ENCODE measurements around the gene ARL13B.
A peak's percentile ranks its signal among the peaks of the same experiment; 100 is the strongest.
"Not testable (repeated sequence)": the region's sequence is repeated elsewhere in the genome, so short reads cannot be mapped to it uniquely, and the experiment has no call there.

Gene ARL13B

GRCh38 chr3:94001827-94002495 is 22.0 kb downstream of the ARL13B start:
- no peak for DNase-seq

GRCh38 chr3:94004301-94004910 is 24.5 kb downstream of the ARL13B start:
- peak; percentile 5 for DNase-seq

DNA sequence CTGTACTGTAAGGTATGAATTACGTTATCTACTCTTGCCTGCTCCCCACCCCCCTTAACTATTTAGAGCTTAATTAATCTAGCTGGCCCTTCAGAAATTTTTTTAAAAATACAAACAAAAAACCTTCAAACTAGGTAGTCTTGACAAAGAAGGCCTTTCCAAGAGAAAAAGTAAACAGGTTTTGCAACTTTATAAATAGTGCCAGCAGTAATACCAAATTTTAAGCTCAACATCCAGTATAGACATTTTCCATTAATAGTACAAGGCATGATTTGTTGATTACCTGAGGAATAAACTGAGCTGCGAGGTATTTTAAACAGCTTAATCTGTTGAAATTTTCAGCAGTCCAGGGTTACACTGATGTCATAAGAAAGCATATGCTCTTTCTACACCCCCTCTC is 28.3 kb downstream of the ARL13B start:
- DNase-seq = no peak

GRCh38 chr3:94009608-94010007 is 29.7 kb downstream of the ARL13B start:
- DNase-seq = no peak

- DNase-seq = no peak
These were observed 31.3 kb downstream of the ARL13B start for GRCh38 chr3:94011233-94011711.

DNA sequence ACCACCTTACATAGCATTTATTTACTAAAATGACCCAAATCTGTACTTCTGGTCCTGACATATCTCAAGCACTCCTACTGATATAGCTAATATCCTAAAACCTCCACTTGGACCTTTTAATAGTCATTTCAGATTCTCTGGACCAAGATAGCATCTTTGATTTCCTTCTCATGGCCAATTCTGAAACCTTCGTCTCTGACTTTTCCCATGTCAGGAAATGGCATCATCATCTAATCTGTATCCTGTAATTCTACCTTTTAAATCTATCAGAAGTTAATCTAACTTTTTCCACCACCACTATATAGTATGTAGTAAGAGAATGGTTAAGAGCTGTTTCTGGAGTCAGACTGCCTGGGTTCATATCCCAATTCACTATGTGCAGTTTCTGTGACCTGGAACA is 32.2 kb downstream of the ARL13B start:
- DNase-seq = no peak

DNA sequence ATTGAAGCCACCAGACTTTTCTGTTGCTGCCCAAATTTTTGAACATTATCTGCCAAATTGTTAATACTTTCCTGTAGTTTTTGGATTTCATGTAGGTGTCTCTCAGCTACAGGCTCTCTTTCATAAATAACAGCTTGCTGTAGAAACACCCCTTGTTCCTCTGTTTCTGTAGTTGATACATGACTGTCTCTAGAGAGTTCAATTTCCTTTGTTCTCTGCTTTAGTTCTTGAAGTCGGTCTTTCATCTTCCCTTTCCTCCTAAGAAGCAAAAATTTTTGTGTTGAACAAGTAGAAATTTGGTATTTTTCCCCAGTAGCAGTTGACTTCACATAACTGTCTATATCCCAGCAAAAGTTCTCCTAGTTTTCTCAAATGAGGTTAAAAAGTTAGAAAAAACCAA is 35.1 kb downstream of the ARL13B start:
- DNase-seq = no peak

DNA sequence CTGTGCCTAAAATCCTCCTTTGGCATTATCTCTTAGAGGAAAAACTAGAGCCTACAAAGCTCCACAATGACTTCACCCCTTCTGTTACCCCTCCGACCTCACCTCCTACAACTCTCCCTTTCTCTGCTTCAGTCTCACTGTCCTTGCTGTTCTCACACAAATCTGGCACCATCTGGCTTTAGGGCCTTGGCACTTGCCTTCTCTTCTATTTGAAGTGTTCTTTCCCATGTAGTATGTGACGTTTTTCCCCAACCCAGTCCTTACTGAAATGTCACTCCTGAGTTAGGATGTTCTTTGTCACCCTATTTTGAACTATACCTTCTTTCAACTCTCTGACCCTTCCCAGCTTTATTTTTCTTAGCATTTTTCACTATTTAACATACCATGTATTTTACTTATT is 39.7 kb downstream of the ARL13B start:
- no peak for DNase-seq

DNA sequence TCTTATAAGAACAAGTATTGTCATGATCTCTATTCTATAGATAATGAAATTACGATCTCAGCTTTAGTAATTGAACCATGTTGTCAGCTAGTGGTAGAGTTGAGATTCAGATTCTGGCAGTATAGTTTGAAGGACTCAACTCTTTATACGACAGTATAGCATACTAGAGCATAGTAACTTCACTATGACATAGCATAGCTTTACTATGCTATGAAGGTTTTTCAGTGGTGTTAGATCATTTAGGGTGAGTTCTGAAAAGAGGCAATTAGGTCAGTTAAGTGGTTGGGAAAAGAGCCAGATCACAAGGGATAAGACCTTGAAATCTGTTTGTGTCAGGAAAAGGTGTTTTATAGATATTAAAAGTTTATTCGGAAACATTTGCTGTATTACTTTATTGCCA is 40.3 kb downstream of the ARL13B start:
- no peak for DNase-seq

- no peak for DNase-seq
These were observed 44.4 kb downstream of the ARL13B start for GRCh38 chr3:94024385-94024784.

GRCh38 chr3:94026623-94027022 is 46.7 kb downstream of the ARL13B start:
- DNase-seq = no peak

DNA sequence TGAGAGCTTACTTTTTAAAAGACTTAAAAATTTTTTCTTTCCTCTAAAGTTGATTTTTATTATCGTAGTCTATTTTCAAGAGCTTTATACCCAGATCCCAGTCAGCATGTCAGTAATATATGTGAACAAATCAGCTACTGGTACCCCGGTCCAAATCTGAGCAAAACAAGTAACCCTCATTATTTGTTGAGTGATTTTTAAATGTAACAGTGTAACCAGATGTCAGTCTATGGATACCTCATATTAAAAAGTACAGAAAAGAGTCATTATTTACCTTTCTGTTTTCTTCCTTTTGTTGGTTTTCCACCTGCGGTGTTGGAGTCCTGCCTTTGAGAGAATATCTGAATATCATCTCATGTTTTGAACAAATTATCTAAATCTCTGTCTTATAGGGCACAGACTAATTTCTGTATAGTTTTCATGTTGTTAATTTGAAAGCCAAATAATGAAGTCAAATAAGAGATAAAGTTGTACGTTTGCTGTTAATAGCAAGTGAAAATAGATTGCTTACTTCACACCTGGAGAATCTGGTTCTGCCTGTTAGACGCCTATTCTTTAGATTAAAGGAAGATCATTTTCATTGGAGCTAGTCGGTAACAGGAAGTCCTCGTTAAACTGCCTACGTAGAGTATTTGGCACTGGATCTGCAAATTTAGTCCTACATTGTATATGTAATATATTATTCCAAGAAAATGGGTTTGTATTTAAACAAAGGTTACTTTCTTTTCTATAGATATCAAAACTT is 48.3 kb downstream of the ARL13B start, which contains the start of gene STX19:
STX19 (minus strand) TSS at position 505 of the 745 bp plus-strand sequence. CDS start 13,328 bp downstream, outside the sequence.
- DNase-seq = no peak

GRCh38 chr3:94036909-94037507 is 57.1 kb downstream of the ARL13B start:
- peak; percentile 5 for DNase-seq

- DNase-seq = no peak
These were observed 63.3 kb downstream of the ARL13B start for GRCh38 chr3:94043285-94043684.

- not testable (repeated sequence) for DNase-seq
These were observed 64.4 kb downstream of the ARL13B start for GRCh38 chr3:94044100-94044936.

DNA sequence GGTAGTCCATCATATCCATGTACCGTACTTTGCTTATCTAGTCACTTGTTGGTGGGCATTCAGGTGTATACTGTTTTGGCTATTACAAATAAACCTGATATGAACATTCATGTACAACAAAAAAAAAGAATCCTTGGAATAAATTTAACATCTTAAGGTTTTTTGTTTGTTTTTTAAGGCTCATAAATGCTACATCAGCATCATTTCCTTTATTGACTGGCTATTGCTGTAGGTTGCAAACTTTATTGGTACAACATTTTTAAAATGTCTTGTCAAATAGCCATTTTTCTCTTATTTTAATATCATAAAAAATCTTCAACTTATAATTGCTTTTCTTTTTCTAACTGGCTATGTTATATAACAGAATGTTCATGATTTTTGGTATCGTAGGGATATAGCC is 66.6 kb downstream of the ARL13B start:
- no peak for DNase-seq

- no peak for DNase-seq
These were observed 69.3 kb downstream of the ARL13B start for GRCh38 chr3:94049267-94049666.

DNA sequence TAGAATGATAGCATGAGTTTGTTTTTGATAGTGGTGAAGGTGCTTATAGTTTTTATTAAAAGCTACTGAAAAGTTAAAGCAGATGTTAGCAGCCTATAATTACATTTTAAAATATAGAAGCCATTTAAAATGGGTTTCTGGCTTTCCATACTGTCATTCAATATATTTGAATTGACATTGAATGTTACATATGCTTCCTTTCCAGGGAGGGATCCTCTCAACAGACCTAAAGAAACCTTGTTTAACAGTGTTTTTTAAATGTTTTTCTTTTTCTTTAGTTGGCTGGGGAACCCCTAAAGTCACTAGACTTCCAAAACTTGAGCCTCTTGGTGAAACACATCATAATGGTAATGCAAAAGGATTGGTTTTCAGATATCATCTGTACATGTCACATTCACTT is 70.6 kb downstream of the ARL13B start:
- no peak for DNase-seq

DNA sequence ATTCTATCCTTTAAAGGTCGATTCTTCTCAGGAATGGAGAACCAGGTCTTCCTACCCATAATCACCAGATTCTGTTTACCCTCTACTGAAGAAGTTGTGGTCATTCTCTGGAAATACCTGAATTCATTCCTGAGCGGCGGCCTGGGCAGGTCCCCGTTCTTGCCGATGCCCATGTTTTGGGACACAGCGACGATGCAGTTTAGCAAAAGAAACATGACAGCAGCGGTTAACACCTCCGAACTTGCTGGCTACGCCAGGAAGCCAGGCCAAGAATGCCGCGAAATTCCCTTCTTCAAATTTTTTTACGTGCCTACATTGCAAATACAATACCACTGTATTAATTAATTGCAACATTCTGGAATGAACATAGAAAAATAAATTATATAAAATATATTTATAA is 81.3 kb downstream of the ARL13B start:
- no peak for DNase-seq

GRCh38 chr3:94062513-94063404 is 82.8 kb downstream of the ARL13B start, which contains the start of the genes DHFR2 and NSUN3:
Gene DHFR2 (minus strand): TSS chr3:94062916. CDS start chr3:94061511, 1,405 bp downstream.
Gene NSUN3 (plus strand): TSS chr3:94063061. CDS start chr3:94063127, 66 bp downstream.
- DNase-seq = peak; percentile 87

DNA sequence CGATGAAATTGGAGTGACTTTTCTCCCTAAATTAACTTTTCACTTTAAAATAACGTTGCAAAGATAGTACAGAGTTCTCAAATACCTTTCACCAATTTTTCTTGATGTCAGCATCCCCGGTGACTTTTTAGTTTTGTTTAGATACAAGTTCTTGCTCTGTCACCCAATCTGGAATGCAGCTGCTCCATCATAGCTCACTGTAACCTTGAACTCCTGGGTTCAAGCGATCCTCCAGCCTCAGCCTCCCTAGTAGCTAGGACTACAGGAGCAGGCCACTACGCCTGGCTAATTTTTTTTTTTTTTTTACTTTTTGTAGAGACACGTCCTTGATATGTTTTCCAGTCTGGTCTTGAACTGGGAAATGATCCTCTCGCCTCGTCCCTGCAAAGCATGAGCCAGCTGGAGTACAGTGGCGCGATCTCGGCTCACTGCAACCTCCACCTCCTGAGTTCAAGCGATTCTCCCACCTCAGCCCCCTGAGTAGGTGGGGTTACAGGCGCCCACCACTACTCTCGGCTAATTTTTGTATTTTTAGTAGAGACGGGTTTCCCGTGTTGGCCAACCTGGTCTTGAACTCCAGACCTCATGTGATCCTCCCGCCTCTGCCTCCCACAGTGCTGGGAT is 83.7 kb downstream of the ARL13B start:
- DNase-seq = no peak

Data from NCI-H1694 (cell line).